NOMO-1 (cell line): ENCODE data around the gene LRRC30.

Experiments
- DNase-seq, 2 experiments: peaks; one replicate each; lab custom pipeline; 2025; ENCODE audit not compliant: unreplicated experiment in 2 of 2; lab: John Stamatoyannopoulos, UW

The LRRC30 gene

DNA sequence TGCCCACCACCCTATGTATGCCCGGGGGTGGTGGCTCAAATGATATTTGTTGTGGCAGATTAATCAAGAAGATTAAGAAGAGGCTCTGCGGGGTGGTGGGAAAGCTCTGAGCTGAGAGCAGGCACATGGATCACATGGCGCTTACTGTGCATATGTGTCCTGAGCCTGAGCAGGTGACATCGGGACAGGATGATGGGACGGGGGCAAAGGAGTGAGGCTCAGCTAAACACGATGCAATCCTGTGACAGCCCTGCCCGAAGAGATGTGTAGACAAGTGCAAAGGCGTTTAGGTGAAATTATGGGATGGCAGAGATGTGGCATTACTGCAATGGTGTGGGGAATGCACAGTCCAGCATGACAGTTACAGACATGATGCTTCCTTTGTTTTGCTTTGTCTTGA lies 6.0 kb downstream of the LRRC30 start:
- no peak for DNase-seq

GRCh38 chr18:7237673-7238272 lies 6.9 kb downstream of the LRRC30 start:
- no peak for DNase-seq

DNA sequence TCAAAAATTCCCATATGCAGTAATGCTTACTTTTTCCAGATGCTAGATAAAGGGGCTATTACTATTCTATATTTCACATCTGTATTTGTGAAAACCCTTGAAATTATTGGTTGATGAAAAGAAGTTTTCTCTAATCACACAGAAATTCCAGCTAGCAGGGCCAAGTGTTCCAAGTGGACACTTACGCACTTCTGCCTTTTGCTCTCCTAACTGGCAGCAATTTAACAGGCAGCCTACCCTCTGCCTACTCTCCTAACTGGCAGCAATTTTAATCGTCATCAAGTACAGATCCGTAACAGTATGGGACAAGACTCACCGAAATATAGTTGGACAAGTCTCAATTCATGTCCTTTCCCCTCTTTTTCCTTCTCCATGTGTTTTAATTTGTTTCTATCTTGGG lies 12.0 kb downstream of the LRRC30 start:
- no peak for DNase-seq

DNA sequence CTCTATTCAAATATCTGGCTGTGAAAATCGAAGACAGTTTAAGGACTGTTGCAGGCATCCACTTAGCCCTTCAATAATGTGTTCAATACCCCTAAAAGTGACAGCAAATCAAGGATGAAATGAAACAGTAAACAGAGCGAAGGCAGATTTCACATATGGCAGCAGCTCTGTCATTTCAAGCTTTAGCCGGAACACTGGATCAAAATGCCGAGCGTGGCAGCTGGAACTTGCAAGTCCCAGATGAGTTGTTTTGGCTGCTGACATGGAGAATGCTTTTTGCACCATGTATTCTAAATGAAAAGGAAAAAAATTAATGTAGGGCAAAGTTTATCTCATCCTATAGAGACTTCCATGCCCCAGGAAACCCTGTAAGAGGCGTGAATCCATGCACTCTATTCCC lies 18.0 kb downstream of the LRRC30 start:
- DNase-seq, result no peak

GRCh38 chr18:7254163-7254562 lies 23.3 kb downstream of the LRRC30 start:
- no peak for DNase-seq

- DNase-seq, result no peak
These were observed 24.2 kb downstream of the LRRC30 start for GRCh38 chr18:7255054-7255453.

DNA sequence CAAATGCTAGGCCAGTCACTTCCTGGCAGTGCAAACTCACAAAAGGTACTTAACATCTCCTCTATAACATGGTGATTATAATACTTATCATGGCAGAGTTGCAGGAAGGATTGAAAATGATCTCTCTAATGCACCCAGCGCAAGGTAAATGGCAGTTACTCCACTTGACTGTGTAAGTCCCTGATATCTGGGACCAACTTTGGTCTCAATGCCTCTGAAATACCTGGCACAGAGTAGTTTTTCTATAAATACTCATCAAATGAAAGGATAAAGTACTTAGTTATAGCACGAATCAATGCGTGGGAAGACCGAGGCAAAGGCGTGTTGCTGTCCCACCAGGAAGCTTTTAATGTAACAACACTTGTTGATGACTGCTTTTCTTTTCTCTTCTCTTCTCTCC lies 24.8 kb downstream of the LRRC30 start:
- no peak for DNase-seq

- no peak for DNase-seq
These were observed 25.9 kb downstream of the LRRC30 start for GRCh38 chr18:7256618-7257425.

GRCh38 chr18:7257426-7257740 lies 26.5 kb downstream of the LRRC30 start:
- no peak for DNase-seq

DNA sequence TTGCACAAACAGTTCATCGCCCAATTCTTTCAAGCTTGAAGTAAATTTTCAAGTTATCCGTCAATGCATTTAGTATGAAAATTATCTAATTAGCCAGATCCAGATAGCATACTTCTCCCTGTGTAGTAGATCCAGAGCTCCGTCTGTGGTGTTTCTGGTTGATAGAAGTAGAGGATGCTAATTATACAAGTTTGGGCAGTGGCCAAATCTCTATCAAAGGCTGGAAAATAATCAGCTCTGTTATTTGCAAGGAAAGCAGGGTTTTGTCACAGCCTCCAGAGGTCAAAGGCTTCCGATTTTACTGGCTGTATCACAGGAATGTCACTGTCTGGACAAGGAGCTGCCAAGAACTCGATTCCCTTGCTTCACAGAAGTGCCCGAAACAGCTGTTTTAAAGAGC lies 28.6 kb downstream of the LRRC30 start:
- DNase-seq, result no peak

DNA sequence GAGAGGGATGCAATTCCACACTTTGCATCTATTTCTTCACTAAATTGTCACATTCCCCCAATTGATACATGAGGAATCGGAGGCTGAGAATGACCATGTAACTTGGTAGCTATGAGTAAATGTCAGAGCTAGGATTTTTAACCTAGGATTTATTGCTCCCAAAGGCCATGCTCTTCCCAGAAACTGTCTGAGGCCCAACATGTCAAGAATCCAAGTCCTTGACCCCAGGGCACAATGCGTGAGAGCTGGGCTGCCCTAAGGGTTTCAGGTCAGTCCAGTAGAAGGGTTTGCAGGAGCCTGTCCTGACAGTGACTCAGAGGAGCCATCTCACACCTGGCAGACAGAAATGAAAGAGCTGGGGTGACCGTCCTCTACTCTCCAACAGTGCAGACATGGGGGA lies 30.3 kb downstream of the LRRC30 start:
- no peak for DNase-seq

GRCh38 chr18:7267973-7268372 lies 37.1 kb downstream of the LRRC30 start:
- DNase-seq, result no peak

- DNase-seq, result no peak
These were observed 39.1 kb downstream of the LRRC30 start for GRCh38 chr18:7269942-7270341.

DNA sequence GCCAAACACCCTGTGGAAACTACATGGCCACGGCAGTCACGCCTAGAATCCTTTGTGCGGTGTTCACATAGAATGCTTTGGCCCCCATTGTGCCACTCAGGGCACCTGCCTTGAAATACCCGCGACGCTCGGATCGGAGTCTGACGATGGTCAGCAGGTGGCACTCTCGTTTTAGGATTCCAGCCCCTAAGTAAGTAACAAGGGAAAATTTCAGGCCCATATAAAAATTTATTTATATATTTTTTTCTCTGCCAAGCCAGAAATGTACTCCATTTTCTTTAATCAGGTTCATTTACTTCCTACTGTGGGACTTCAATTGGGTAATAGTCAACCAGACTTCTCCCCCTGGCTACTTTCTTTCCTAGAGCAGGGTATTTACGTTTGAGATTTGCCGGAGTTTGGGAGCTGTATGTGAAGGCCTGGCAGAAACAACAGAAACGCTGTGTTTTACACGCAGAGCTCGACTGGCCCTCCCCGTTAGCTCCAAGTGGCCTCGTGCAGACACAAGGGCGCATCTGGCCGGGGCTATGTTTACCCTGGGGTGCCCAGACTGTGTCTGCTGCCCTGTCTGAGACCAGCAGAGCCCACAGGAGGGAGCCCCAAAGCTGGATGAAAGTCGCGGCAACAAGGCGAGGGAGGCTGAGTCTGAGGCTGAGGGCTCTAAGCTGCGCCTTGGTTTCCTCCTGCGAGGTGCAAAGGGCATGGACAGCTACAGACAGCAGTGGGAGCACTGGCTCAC lies 41.6 kb downstream of the LRRC30 start:
- no peak for DNase-seq

DNA sequence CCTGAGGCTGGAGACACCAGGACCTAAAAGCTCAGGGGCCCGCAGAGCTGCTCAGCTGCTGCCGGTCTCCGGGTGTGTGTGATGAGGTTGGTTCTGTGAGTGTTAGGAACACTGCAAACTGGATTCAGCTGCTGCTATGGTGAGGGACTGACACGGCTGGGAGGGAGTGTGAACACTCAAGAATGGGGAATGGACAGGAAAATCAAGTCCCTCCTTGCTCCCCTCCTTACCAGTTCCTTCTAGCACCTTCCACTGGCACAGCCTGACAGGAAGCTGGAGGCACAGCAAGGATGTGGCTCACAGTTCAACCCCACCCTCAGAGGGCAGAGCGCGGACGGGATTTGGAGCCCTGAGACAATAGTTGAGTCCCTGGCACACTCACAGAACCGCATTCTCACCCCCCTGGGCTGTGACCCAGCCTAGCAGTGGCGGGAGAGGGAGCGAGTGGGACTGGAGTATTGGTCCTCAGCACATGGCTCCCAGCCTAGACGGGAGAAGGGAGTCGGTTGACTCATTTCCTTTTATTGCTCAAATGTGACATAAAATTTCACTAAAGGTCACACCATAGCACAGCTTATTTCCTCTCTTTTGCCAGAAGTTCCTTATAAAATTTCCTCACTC lies 42.5 kb downstream of the LRRC30 start:
- DNase-seq, result no peak

DNA sequence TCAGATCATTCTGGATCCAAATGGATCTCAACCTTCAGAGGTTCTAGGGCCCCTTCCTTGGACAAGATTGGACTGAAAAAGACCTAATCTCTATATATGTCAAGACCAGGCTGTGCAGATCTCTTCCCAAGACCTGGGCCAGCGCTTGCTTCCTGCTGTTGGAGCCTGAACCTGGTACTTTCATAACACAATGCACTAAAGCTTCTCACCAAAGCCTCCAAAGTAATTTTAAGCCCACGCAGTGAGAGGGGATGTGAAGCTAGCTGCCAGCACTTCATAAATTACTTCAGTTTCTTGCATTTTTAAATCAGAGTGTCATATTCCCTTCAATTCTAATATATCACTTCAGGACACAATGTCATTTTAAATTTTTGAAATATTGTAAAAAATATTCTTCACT lies 50.7 kb downstream of the LRRC30 start:
- no peak for DNase-seq
